Globus pallidus (tissue), 1 donor: ENCODE measurements around the gene PRICKLE3.

Experiments
- DNase-seq: peaks from one replicate; pipeline ENCODE4 v3.0.0-alpha.2; 2015; ENCODE audit warnings: low spot score

Gene PRICKLE3, protein sequence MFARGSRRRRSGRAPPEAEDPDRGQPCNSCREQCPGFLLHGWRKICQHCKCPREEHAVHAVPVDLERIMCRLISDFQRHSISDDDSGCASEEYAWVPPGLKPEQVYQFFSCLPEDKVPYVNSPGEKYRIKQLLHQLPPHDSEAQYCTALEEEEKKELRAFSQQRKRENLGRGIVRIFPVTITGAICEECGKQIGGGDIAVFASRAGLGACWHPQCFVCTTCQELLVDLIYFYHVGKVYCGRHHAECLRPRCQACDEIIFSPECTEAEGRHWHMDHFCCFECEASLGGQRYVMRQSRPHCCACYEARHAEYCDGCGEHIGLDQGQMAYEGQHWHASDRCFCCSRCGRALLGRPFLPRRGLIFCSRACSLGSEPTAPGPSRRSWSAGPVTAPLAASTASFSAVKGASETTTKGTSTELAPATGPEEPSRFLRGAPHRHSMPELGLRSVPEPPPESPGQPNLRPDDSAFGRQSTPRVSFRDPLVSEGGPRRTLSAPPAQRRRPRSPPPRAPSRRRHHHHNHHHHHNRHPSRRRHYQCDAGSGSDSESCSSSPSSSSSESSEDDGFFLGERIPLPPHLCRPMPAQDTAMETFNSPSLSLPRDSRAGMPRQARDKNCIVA

DNA sequence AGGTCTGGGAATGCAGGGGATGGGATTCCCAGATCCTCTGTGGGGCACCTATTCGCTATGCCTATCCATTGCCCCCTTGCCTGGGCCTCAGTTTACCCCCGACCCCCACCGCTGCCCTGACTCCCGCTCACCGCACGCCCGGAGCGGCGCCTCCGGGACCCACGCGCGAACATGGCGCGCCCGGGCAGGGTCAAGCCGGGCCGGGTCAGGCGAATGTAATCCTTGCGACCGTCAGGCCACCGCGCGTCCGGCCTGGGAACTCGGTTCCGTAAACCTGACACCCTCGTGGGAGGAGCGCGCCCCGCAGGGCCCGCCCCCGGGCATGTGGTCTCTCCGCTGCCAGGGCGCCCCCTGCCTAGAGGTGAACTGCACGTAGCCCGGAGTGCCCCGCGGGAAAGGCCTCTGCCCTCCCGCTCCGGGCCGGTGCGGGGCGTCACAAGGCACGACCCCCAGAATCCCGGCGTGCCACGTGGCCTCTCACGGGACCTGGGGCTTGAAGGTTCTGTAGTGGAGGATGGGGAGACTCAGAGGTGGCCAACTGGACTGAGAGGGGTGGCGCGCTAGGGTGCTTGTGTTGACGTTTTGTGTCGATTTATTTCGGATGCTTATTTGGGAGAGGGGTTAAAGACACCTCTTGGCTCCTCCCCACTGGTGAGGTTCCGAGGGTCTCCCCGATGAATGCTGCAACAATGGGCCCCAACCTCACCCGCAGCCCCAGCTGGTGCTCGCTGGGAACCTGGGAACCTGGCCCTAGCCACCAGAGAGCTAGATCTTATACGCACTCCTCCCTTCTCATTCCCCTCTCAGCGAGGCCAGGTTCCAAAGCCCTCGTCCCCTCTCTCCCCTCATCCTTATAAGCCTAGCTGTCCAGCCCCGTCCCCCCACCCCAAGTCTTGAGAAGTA, at the start of gene PRICKLE3:
Gene PRICKLE3 (minus strand): TSS at position 249 of the 903 bp plus-strand sequence. CDS start 76 bp downstream, at position 173.
- no peak for DNase-seq

DNA sequence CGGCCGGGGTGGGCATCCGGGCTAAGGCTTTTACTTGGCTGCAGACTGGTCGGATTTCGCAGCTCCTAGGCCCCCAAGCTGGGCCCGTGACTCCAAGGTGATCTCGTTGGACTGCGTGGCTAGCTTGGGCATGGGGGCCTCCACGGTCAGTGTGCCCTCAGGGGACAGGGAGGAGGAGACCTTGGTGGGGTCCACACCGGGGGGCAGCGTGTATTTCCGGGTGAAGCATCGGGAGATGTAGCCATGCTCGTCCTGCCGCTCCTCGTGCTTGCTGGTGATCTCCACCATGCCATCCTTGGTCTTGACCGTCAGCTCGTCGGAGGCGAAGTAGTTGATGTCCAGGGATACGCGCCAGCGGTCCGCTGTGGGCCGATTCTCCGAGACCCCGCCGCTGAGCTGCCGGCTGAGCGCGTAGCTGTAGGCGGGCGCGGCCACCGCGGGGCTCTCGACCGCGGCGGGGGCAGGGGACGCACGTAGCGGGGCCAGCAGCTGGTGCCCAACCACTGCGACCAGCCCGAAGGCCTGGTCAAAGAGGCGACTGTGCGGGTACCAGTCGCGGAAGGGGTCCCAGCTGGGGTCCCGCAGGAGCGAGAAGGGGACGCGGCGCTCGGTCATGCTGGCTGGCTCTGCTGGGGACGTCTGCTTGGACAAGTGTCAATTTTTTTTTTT, 47.8 kb upstream of the PRICKLE3 start:
- no peak for DNase-seq

GRCh38 chrX:49233176-49233575, 47.0 kb upstream of the PRICKLE3 start, which contains the start of gene CACNA1F:
Gene CACNA1F, minus strand, starts transcription at chrX:49233340. Its CDS starts 31 bp downstream, at chrX:49233309.
- no peak for DNase-seq

DNA sequence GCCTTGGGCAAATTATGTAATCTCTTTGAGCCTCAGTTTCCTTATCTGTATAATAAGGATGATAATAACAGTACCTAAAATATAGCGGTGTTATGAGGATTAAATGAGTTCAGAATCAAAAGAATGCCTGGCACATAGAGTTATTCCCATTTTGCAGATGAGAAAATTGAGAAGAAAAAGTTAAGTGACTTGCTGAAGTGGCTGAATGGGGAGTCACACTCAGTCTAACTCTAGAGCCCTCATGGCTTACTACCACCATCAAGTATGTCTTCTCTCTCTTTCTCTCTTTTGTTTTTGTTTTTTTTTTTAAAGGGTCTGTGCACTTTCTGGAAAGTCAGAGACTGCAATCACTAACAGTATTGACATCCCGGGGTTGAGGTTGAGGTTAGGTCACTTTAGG, 46.4 kb upstream of the PRICKLE3 start:
- no peak for DNase-seq

DNA sequence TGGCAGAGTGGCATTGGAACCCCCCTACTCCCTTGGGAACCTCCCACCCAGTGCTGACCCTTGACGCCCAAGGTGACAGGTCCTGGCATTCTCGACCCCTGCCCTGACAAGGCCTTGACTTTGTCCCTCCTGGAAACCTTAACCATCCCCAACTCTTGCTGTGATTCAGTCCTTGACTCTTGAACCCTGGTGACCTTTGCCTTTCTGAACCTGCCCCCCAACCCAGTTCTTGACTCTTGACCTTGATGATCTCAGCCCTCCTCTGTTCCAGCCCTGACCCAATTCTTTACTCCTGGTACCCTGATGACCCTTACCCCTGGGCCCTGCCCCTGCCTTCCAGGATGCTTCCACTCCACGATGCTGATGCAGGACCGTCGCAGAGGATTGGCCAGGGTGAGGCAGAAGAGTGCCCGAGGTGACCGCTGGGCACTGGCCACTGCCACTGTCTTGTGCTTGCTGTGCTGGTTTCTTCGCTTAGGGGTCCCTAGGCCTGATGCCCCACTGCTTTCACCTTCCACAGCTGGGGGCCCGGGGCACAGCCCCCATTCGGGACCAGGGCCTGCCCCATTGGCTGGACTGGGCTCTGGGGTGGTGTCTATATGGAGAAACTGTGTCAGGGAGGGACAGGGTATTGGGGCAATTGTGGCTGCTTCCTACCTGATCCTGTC, 45.3 kb upstream of the PRICKLE3 start:
- DNase-seq: no peak

- DNase-seq: peak; percentile 1
Observed at GRCh38 chrX:49230500-49231232, 44.5 kb upstream of the PRICKLE3 start.

GRCh38 chrX:49228185-49228584, 42.0 kb upstream of the PRICKLE3 start:
- no peak for DNase-seq

DNA sequence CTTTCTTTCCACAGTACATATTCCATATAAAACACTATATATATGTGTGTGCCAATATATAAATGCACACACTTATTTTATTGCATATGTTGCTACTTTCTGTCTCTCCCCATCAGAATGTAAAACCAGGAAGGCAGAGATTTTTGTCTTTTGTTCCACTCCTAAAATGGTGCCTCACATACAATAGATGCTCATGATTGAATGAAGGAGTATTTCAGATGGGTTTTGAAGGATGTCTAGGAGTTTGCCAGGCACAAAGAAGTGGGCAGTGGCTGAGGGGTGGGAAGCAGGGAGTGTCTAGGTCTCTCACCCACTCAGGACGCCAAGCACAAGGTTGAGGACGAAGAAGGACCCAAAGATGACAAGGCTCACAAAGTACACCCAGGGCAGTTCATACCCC, 41.6 kb upstream of the PRICKLE3 start:
- DNase-seq: no peak

- no peak for DNase-seq
Observed at GRCh38 chrX:49226946-49227345, 40.8 kb upstream of the PRICKLE3 start.

- no peak for DNase-seq
Observed at GRCh38 chrX:49225858-49226257, 39.7 kb upstream of the PRICKLE3 start.

DNA sequence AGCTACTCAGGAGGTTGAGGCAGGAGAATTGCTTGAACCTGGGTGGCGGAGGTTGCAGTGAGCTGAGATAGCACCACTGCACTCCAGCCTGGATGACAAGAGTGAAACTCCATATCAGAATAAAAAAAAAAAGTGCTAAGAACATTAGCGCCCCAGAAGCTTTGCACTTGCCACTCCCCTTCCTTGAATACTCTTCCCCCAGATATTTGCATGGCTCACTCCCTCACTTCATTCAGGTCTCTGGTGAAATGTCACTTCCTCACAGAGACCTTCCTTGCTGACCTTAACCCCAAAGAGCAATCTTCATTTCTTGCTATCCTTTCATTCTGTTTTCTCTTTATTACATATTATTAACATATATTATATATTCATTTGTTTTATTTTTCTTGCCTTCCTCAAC, 35.7 kb upstream of the PRICKLE3 start:
- no peak for DNase-seq

DNA sequence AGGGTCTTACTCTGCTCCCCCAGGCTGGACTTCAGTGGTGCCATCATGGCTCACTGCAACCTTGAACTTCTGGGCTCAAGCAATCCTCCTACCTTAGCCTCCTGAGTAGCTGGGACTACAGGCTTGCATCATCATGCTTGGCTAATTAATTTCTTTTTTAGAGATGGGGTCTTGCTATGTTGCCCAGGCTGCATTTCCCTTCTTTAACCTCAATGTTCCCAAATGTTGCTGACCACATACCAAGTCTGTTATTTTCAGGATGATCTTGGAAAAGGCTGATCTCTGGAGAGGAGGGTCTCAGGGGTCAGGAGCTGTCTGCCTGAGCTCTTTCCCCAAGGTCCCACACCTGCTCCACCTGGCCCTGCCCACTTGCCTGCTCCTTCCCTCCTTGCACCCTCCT, 33.9 kb upstream of the PRICKLE3 start:
- no peak for DNase-seq

DNA sequence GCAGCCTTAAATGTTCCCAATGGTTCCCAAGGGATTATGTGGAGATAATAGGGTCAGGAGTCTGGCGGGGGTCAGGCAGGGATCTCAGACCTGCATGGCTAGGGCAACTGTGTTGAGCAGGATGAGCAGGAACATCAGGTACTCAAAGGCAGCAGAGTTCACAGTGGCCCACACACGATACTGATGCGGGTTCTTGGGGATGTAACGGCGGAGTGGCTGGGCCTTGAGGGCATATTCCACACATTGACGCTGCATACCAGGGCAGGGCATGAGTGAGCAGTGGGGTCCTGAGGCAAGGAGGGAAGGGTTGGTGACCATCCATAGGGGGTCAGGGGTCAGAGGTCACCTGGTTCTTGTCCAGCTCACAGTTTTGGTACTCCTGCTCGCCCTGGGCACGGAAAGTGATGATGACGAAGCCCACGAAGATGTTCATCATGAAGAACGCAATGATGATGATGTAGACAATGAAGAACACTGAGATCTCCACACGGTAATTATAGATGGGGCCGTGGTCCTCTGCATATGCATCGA, 28.9 kb upstream of the PRICKLE3 start:
- no peak for DNase-seq

DNA sequence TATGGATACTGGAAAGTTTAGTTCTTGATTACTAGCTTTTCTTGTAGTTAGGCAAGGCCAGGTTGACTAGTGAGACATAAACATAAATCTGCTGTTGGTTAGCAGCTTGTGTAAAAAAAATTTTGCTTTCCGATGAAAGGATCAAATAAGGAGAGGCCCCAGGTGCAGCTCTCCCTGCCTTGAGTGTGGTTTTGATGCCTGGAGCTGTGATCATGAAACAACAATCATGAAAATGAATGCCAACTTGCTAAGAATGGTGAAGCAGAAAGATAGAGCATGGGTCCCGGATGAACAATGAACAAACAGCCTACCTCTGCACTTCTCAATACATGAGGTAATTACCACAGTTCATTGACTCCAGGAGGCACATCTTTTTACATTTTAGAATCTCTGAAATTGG, 28.2 kb upstream of the PRICKLE3 start:
- DNase-seq: no peak

DNA sequence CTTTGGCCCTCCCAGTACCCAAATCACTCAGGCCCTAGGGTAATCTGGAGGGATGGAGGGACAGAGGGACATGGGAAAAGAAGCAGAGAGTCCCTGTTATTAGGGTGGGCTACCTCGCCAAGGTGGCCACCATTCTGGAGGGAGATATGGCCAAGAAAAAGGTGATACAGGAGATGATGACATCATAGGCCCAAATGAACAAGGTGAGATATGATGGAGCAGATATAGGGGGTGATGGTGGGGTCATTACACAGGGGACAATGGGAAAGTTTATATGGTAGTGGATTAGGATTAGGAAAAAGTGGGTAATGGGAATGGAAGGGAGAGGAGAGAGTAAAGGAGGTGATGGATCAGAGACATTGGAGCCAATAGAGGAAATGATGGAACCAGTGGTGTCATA, 26.7 kb upstream of the PRICKLE3 start:
- DNase-seq: no peak

DNA sequence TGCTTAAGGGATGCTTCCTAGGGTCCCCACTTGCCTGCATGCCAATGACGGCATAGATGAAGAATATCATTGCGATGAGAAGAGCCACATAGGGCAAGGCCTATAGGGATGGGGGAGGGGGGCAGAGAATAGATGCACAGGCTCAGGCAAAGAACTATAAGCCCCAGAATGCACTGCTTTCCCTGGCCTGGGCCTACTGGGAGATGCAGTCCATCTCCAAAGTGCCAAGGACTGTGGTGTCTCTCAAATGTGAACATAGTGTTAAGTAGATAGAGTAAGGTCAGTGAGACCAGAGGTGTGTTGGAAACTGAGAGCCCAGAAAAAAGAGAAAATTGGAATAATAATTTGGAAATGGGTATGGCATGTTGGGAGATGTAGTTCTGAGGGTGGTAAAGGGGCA, 26.0 kb upstream of the PRICKLE3 start:
- DNase-seq: no peak

DNA sequence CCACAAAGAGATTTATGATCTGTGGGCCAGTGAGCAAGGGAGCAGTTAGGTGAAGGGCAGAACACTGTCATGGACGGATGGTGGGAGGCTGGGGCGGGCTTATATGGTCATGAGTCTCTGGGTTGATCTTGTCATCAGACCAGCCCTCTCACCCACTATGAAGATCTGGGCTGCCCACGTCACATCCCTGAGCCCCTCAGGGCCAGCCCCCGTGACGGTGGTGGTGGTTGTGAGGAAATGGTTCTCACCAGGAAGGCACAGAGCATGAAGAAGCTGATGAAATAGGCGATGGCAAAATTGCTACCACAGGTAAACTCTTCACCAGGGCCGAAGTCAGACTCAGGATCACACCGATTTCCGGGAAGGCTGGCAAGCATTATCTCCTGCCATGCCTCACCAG, 24.9 kb upstream of the PRICKLE3 start:
- no peak for DNase-seq

- no peak for DNase-seq
Observed at GRCh38 chrX:49210406-49210805, 24.2 kb upstream of the PRICKLE3 start.

DNA sequence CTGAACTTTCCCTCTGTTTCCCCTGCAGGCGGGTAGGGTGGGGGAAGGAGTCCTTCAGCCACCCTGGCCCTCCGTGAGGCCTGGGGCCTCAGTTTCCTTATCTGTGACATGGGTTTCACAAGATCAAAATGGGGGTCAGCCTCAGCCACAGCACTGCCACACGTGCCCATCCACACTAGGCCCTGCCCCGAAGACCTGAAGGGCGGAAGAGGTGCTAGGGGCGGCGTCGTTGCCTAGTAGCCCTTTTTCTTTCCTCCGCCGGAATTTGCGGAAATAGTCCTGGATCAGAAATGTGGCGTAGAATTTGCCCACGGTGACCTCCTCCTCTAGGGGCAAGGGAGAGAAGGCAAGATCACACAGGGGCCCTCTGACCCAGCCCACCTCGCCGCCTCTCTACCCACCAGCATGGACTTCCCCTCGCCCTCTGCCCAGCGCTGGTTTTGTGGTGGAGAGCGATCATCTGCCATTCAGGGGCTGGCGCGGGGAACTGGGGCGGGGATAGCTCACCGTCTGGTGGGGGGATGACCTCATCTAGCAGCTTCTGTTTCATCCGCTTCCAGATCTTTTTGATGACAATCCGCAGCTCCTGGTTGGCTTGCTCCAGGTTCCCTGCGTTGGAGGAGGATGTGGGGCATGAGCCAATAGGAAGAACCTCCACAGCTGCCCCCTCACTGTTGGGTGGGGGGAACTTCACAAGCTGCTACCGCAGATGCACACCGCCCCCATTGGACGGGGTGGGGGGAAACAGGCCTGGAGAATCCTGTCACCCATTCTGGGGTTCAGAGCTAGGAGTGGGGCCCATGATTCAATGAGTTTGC, 23.5 kb upstream of the PRICKLE3 start:
- DNase-seq: no peak

DNA sequence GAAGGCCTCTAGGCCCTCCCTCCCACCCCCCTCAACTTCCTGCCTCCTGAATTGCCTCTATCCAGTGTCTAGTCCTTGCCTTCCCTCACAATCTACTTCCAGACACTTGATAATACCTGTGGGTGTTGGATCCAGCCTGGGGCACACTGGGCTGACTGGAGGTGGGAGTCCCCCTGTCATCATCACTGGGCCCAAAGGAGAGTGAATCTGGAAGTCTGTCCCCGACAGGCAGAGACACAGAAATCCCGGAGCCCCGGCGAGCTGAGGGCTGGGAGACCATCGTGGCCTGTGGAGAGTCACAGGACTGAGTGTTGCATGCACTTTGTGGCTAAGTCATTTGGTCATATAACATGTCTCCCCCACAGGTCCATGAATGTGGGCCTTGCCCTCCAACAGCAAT, 22.2 kb upstream of the PRICKLE3 start:
- DNase-seq: no peak
